NCI-H1417 (cell line): ENCODE data around the gene ATP8B1.

Source experiments
- DNase-seq, 3 experiments: peaks; one replicate each; lab custom pipeline; 2025; lab: John Stamatoyannopoulos, UW

ATP8B1 gene

DNA sequence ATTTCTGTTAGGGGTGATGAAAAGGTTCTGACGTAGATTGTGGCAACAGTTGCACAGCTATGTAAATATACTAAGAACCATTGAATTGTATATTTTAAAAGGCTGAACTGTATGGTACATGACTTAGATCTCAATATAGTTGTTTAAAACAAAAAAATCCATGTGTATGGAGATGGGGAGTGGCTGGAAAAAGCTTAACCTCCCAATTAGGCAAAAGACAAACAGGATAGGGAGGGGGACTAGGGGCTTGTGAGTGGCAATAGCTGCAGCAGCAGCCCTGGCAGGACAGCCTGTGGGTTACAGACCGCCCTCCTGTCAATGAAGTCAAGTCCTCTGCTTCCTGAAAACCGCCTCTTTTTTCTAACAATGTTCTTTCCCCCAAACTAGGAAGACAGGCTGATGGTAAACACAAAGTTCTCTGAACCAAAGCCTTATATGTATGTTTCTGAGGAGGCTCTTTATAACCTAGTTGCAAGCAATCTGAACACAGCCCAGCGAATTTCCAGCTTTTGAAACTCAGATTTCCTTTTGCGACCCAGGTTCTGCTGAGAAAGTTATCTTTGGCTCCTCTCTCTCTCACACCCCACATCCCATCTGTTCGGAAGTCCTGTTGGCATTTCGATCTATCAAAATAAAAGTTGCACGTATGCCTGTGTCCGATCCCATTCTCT is 10.3 kb downstream of the ATP8B1 start:
- peak in 1 of 3 experiments; percentile 39 for DNase-seq

- DNase-seq = no peak
Measured at GRCh38 chr18:57791911-57792310, 11.2 kb downstream of the ATP8B1 start.

- DNase-seq = no peak
Measured at GRCh38 chr18:57791192-57791591, 11.9 kb downstream of the ATP8B1 start.

DNA sequence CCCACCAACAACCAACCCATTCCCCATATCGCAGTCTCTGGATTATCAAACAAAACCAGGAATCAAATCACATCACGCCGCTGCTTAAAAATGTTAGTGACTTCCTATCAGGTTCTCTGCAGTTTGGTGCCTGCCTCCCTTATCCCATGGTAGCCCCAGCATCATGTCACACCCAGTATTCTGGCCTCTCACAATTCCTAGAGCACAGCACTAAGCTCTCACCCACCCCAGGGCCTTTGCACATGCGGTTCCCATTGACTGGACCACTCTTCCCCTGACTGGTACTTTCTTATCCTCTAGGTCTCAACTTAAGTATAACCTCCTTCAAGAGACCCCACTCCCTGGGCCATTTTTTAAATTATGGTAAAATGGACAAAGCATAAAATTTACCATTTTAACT is 12.8 kb downstream of the ATP8B1 start:
- no peak for DNase-seq

GRCh38 chr18:57789759-57790158 is 13.4 kb downstream of the ATP8B1 start:
- no peak for DNase-seq

- no peak for DNase-seq
Measured at GRCh38 chr18:57789090-57789489, 14.0 kb downstream of the ATP8B1 start.

GRCh38 chr18:57787068-57787685 is 15.9 kb downstream of the ATP8B1 start:
- DNase-seq = no peak

DNA sequence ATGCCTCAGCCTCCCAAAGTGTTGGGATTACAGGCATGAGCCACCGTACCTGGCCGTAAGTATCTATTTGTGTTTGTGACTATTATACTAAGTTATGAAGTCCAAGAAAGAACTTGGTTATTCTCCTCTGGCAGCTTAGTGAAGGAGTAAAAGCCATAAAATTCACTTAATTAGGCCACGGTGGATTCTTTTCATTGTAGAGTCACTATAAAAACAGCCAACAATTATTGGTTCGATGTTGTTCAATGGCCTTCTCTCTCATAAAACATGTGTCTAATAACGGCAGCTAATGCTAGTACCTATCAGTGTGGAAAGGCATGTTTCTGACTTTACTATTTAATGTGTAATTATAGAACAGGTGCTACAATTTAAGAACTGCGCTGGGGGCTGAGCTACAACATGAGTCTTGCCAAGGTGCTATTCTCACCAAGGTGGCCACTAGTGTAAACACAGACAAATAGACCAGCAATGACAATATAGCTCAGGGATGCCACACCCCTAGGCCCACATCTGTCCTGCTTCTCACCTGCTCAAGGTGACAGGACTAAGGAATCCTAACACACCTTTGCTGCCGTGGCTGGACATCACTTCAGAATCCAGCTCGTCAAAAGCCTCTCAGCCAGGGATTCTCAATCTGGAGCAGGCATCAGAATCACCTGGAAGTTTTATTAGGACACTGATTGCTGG is 17.2 kb downstream of the ATP8B1 start:
- DNase-seq = peak in 2 of 3 experiments; percentile 86 to 97

DNA sequence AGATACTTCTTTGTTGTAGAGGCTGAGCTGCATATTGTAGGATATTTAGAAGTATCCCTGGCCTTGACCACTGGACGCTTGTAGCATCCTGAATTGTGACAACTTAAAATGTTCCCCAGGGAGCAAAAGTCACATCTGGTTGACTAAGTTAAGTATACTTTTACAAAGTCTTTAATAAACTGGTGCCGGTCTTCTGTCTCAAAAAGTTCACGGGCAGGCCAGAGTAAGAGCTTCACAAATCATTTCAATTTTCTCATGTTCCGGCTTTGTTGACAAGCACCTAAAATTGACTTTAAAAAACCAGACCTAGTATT is 18.4 kb downstream of the ATP8B1 start:
- DNase-seq = no peak

DNA sequence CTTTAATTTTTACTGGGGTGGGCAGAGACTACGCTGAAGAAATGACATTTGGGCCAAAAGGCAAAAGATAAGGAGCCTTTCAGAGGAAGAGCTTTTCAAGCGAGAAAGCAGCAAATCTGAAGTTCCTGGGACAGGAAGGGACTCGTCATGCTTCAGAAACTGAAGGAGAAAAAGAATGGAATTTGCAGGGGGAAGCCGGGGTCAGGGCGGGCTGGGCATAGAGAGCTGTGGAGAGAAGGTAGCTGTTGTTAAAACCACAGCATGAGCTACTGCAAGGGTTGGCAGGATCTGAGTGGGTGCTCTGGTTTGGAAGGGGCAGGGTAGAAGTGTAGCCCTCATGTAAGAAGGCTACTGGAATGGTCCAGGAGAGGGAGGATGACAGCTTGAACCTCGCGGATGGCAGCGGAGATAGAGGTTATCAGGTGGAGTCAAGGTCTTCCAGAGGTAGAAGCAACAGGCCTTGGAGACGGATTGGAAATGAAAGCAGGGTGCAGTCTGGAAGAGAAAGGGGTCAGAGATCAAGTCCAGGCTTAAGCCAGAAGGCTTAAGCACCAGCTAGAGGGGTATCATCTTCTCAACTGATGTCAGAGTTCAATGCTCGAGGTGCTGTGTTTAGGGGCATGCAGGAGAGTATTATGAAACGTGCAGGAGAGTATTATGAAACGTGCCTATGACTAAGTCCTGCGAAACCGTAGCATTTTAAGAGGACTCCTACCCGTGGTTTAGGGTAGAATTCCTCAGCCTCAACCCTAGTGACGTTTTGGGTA is 18.9 kb downstream of the ATP8B1 start:
- no peak for DNase-seq

DNA sequence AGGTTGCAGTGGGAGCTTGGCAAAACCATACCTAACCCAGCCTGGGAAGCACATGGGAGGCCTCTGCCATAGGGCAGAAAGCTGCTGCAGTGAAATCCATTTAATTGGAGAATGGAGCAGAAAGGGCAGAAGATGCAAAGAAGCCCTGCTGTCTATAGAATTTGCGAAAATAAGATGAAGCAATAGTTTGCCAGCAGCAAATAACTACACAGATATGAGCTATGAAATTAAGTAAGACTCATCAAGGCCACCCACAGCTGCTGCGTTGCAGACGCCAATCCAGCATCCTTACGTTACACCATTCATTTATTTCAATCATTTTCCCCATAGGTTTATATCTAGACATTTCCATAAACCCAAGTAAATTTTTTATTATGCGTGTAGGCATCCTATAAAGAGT is 21.1 kb downstream of the ATP8B1 start:
- DNase-seq = no peak

DNA sequence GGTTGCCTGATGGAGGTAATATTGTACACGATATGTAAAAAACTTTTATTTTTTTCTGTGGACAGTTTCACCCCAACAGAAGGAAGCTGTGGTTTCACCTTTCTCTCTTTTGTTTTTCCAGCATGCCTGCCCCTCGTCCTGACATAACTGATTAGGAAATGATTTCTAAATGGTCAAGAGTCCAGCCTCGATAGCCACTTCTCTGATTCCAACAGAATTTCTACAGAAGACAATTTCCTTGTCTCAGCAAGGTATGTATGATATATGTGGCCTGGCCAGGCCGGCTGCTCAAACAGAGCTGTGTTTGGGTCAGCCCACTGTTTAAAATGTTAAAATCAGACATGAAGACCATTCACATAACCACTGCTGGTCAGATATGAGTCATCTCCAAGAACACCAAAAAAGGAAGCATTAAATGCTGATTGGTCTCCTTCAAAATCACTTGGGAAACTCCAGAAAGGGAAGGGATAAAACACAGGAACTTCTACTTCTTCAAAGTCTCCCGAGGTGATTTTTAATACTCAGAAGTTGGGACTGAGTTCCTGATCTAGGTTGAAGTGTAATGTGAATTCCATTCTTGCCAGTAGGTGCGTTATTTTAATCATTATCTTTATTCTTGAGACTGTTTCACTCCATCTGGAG is 22.3 kb downstream of the ATP8B1 start:
- no peak for DNase-seq

DNA sequence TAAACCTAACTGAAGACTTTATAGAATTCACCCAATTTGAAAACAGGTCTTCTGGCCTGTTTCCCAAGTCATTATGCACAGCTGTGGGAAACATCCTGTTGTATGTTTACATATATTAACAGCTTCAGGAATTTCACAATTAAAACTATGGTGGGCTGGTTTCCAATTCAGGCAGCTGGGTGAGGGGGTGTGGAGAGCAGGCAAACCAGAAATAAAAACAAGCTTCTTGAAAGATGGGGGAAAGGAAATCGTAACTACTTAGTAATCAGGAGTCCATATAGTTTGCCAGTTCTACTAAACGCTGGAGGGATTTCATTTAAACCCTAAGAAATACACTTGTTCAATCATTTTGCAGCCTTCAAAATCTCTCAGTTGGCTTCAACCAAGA is 22.8 kb downstream of the ATP8B1 start:
- DNase-seq = peak in 1 of 3 experiments; percentile 60

- no peak for DNase-seq
Measured at GRCh38 chr18:57776767-57777166, 26.3 kb downstream of the ATP8B1 start.

DNA sequence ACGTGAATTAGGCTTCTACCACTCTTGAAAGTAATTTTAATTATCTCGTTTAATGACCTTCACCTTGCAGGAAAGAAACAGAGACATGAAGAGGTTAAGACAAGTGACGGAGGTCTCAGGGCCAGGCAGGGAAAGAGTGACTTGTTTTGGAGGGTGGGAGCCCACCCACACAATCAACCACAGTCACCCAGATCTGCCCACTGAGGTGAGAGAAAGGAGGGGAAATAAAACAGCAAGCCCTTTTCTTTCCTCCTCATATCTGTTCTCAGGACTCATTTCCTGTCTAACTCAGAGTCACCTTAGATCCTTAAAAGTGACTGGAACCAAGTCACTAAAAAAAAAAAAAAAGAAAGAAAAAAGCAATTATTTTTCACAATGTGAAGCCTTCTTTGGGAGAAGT is 26.8 kb downstream of the ATP8B1 start:
- DNase-seq = no peak

DNA sequence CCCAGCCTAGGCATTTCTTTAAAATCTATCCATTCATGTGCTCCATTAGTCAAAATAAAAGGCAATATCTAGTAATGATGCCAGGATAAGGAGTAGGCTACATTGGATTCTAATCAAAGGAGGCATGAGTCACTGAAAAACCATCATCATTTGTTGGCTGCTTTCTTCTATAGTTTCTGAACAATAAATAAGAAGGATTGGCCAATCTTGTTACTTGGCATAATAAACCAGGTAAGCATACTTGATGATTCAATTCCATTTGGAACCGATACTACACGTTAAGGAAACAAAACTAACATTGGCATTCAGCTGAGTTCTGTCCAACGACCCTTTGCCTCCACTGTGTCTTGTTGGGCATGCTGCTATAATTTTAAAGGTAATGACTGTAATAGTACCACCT is 27.2 kb downstream of the ATP8B1 start:
- no peak for DNase-seq

DNA sequence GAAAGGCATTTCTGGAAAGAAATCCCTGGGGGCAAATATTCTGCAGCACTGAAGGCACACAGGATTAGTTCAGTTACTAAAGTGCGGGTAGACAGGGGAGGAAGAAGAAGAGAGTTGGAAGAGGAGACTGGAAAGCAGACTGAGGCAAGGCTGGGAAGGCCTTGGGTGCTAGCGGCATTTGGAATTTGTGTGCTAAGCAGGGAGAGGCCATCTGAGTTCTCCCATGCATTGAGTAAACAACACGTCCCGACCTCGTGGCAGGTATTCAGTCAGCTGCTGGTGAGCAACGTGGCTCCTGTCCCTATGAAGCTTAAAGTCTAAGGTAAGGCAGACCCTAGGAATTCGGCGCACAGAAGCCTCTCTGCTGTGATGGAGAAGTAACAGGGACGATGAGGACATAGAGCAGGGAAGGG is 30.7 kb downstream of the ATP8B1 start:
- peak in 2 of 3 experiments; percentile 57 to 75 for DNase-seq

DNA sequence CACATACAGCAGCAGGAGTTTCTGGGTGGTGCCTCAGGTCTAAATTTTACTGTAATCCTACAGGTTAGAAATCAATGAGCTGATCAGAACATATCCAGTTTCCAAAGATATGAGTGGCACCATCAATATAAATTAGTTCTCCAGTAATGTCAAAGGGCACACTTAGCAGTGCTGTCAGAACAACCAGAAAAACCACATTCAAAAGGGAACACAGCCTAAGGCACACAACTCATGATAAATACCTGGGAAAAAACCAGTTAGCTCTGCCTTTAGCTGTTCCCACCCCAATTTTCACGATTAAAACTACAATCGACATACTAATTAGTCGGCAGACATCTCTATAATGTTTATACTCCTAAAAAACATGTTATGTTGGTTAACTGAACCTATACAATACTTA is 31.5 kb downstream of the ATP8B1 start:
- peak in 2 of 3 experiments; percentile 45 to 80 for DNase-seq

- peak; percentile 45 to 82 (median 62) for DNase-seq
Measured at GRCh38 chr18:57771193-57771592, 31.9 kb downstream of the ATP8B1 start.

DNA sequence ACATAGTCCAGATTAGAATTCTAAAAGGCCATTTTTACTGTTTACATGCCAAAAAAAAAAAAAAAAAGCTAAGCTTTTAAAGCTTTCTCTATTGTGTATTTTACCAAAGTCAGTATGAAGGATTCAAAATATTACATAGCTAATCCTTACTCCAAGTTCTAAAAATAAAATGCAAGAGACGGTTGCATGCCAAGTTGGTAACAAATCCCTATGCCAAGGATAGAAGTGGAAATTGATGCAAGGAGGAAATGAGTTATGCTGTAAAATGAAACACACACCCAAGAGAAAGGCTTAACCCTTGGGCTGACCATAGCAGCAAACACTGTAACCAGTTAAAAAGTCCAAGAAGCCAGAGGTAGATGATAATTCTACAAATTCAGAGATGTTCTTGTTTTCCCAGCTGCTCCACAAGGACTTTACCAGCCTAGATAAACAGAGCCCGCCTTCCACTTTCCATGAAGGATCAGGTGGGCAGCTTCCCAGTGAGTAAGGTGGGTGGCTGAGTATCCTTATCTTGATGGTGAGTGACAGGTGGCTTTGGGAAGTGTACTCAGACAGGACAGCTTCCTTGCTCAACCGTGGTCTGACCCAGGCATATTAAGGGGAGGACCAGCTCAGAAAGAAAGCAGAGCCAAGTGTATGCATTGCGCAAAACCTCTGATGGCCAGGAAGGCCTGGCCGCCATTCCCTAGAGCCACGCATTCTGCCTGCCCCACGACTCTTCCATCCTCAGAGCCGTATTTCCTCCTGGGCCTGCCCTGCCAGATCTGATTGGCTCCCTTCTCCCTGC is 34.4 kb downstream of the ATP8B1 start:
- DNase-seq = peak; percentile 40 to 75 (median 47)
